ENCODE results near the gene AICDA.

GRCh38 chr12:8661751-8662150, 49.1 kb upstream of the AICDA start:
- TF ChIP-seq POLR2A (IDR thresholded peaks at IDR 0.05) (no peak), CTCF (IDR thresholded peaks at IDR 0.05) (no peak), EP300 (IDR thresholded peaks at IDR 0.05) (no peak)

Measured in tibial nerve (tissue), 4 donors.